ENCODE measurements around the gene PIP5K1B. TPM values are rescaled to one million over a fixed set of nuclear protein-coding genes. Genes with fewer than 3 reads are reported as not detected.
"Not testable (repeated sequence)": the region's sequence is repeated elsewhere in the genome, so short reads cannot be mapped to it uniquely, and the experiment has no call there.

The PIP5K1B gene
- total RNA-seq, 1 donor from 2014 or later = 1.3 TPM

DNA sequence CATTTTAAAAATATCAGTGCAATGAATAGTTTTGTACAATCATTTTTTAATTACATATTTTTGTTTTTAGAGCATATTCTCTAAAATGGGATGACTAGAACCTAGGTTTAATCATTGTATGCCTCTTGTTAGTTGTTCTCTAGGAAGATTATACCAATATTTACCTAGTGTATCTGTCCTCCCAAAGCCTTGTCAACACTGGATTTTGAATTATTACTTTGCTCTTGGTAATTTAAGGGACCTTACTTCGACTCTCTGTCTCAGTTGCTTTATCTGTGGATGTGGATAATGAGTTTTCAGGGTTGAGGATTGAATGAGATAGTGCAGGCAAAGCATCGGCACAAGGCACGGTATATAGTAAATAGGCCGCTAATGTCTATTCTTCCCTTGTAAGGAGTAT, 10.9 kb upstream of the PIP5K1B start:
- no peak overlapping the region for H3K9ac ChIP-seq (ENCODE audit: low read length)
- H3K4me1 ChIP-seq (ENCODE audit: insufficient read depth, low read length) = no peaks in the 10 kb centered on the region
- DNase-seq (ENCODE audit: low read depth) = no peak
- no peak overlapping the region for H3K27ac ChIP-seq (ENCODE audit: low read depth, low read length)
- no peaks in the 10 kb centered on the region for H3K36me3 ChIP-seq (ENCODE audit: insufficient read depth, low read length)
- H3K9me3 ChIP-seq (ENCODE audit: insufficient read depth, low read depth, low read length) = no peaks in the 10 kb centered on the region
- TF ChIP-seq, protein P1, sequence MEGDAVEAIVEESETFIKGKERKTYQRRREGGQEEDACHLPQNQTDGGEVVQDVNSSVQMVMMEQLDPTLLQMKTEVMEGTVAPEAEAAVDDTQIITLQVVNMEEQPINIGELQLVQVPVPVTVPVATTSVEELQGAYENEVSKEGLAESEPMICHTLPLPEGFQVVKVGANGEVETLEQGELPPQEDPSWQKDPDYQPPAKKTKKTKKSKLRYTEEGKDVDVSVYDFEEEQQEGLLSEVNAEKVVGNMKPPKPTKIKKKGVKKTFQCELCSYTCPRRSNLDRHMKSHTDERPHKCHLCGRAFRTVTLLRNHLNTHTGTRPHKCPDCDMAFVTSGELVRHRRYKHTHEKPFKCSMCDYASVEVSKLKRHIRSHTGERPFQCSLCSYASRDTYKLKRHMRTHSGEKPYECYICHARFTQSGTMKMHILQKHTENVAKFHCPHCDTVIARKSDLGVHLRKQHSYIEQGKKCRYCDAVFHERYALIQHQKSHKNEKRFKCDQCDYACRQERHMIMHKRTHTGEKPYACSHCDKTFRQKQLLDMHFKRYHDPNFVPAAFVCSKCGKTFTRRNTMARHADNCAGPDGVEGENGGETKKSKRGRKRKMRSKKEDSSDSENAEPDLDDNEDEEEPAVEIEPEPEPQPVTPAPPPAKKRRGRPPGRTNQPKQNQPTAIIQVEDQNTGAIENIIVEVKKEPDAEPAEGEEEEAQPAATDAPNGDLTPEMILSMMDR (IDR thresholded peaks at IDR 0.05; ENCODE audit: insufficient read depth, low read depth, low read length) = no peak
- TF ChIP-seq EZH2 (IDR thresholded peaks at IDR 0.05; ENCODE audit: insufficient read depth, low read length) = no peak
- no peak overlapping the region for H2AFZ ChIP-seq (ENCODE audit: low read depth, low read length)
- no peaks in the 10 kb centered on the region for H3K79me2 ChIP-seq (ENCODE audit: insufficient read depth, low read length)
- Mint-ChIP-seq H3K4me1 (ENCODE audit: low read depth, unreplicated experiment) (peaks cover 4% of the 10 kb centered on the region), H3K27me3 (ENCODE audit: low read depth, unreplicated experiment) (peaks cover 16% of the 10 kb centered on the region), H3K9me3 (ENCODE audit: unreplicated experiment) (no peaks in the 10 kb centered on the region), H3K27ac (ENCODE audit: unreplicated experiment) (no peak overlapping the region), H3K4me3 (ENCODE audit: unreplicated experiment) (no peak overlapping the region), H3K36me3 (ENCODE audit: low read depth, unreplicated experiment) (no peaks in the 10 kb centered on the region)
- H3K27me3 ChIP-seq (ENCODE audit: insufficient read depth, low read length) = no peaks in the 10 kb centered on the region
- no peaks in the 10 kb centered on the region for H4K20me1 ChIP-seq (ENCODE audit: insufficient read depth, low read length)
- H3K4me3 ChIP-seq (ENCODE audit: insufficient read depth, low read depth, low read length) = no peak overlapping the region
- no peak for FAIRE-seq
- no peak overlapping the region for H3K4me2 ChIP-seq (ENCODE audit: low read length)

GRCh38 chr9:68697851-68698250, 7.2 kb upstream of the PIP5K1B start:
- Histone ChIP-seq H3K9ac (ENCODE audit: low read length) (no peak overlapping the region), H3K36me3 (ENCODE audit: insufficient read depth, low read length) (no peaks in the 10 kb centered on the region), H3K4me1 (ENCODE audit: insufficient read depth, low read length) (no peaks in the 10 kb centered on the region), H3K4me2 (ENCODE audit: low read length) (no peak overlapping the region), H3K27ac (ENCODE audit: low read depth, low read length) (no peak overlapping the region), H3K9me3 (ENCODE audit: insufficient read depth, low read depth, low read length) (no peaks in the 10 kb centered on the region), H3K4me3 (ENCODE audit: insufficient read depth, low read depth, low read length) (no peak overlapping the region), H3K79me2 (ENCODE audit: insufficient read depth, low read length) (no peaks in the 10 kb centered on the region), H2AFZ (ENCODE audit: low read depth, low read length) (no peak overlapping the region), H3K27me3 (ENCODE audit: insufficient read depth, low read length) (no peaks in the 10 kb centered on the region), H4K20me1 (ENCODE audit: insufficient read depth, low read length) (no peaks in the 10 kb centered on the region)
- FAIRE-seq (no peak), DNase-seq (ENCODE audit: low read depth) (no peak)
- Mint-ChIP-seq H3K36me3 (ENCODE audit: low read depth, unreplicated experiment) (no peaks in the 10 kb centered on the region), H3K9me3 (ENCODE audit: unreplicated experiment) (no peaks in the 10 kb centered on the region), H3K4me1 (ENCODE audit: low read depth, unreplicated experiment) (no peaks in the 10 kb centered on the region), H3K27me3 (ENCODE audit: low read depth, unreplicated experiment) (peaks cover 18% of the 10 kb centered on the region), H3K27ac (ENCODE audit: unreplicated experiment) (no peak overlapping the region), H3K4me3 (ENCODE audit: unreplicated experiment) (no peak overlapping the region)
- no peak for TF ChIP-seq EZH2 (IDR thresholded peaks at IDR 0.05; ENCODE audit: insufficient read depth, low read length)

DNA sequence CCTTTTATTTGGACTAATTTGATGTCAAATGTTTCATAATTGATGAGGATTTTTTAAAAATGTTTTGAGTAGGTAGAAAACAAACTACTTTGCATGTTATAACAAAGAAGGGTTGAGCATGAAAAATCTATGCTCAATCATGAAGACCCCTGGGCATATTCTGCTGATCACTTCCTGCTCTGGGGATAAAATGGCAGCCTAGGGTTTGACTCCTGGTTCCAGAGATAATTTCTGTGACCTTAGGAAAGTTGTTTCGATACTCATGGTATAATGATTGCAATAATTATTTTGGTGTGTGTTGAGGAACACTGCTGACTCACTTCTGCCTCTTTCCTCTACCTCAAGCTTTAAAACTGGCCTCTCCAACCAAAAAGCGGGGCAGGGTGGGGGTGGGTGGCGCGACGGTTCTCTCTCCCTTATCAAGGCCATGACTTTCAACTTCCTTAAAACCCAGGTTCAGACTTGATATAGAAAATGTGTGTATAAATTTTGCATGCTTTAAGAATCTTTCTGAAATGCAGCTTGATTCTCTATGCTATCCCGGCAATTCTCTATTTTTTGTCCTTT, 6.0 kb upstream of the PIP5K1B start:
- Histone ChIP-seq H3K4me1 (ENCODE audit: insufficient read depth, low read length) (no peaks in the 10 kb centered on the region), H2AFZ (ENCODE audit: low read depth, low read length) (no peak overlapping the region), H3K9ac (ENCODE audit: low read length) (no peak overlapping the region), H3K36me3 (ENCODE audit: insufficient read depth, low read length) (no peaks in the 10 kb centered on the region), H3K79me2 (ENCODE audit: insufficient read depth, low read length) (no peaks in the 10 kb centered on the region), H3K4me3 (ENCODE audit: insufficient read depth, low read depth, low read length) (no peak overlapping the region), H3K4me2 (ENCODE audit: low read length) (no peak overlapping the region), H3K9me3 (ENCODE audit: insufficient read depth, low read depth, low read length) (no peaks in the 10 kb centered on the region), H4K20me1 (ENCODE audit: insufficient read depth, low read length) (no peaks in the 10 kb centered on the region), H3K27ac (ENCODE audit: low read depth, low read length) (no peak overlapping the region), H3K27me3 (ENCODE audit: insufficient read depth, low read length) (peaks cover 7% of the 10 kb centered on the region)
- FAIRE-seq (no peak), DNase-seq (ENCODE audit: low read depth) (no peak)
- Mint-ChIP-seq H3K9me3 (ENCODE audit: unreplicated experiment) (no peaks in the 10 kb centered on the region), H3K36me3 (ENCODE audit: low read depth, unreplicated experiment) (no peaks in the 10 kb centered on the region), H3K27me3 (ENCODE audit: low read depth, unreplicated experiment) (peaks cover 25% of the 10 kb centered on the region), H3K27ac (ENCODE audit: unreplicated experiment) (no peak overlapping the region), H3K4me1 (ENCODE audit: low read depth, unreplicated experiment) (no peaks in the 10 kb centered on the region), H3K4me3 (ENCODE audit: unreplicated experiment) (no peak overlapping the region)
- TF ChIP-seq EZH2 (IDR thresholded peaks at IDR 0.05; ENCODE audit: insufficient read depth, low read length) = no peak
- TF ChIP-seq, protein P1 (IDR thresholded peaks at IDR 0.05; ENCODE audit: insufficient read depth, low read depth, low read length) = no peak

DNA sequence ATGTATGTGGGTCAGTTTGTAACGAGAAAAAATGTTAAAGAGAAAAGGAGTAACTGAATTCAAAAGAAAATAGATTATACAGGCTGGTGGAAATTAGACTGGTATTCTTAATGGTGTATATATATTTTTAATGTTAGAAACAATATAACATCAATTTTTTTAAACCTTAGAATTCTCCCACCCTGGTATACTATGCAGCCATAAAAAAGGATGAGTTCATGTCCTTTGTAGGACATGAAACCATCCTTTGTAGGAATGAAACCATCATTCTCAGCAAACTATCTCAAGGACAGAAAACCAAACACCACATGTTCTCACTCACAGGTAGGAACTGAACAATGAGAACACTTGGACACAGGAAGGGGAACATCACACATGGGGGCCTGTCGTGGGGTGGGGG, 5.4 kb upstream of the PIP5K1B start:
- not testable (repeated sequence) for H4K20me1 ChIP-seq (ENCODE audit: insufficient read depth, low read length); H3K27ac ChIP-seq (ENCODE audit: low read depth, low read length); DNase-seq (ENCODE audit: low read depth); H3K4me3 ChIP-seq (ENCODE audit: insufficient read depth, low read depth, low read length); H3K36me3 ChIP-seq (ENCODE audit: insufficient read depth, low read length); H3K79me2 ChIP-seq (ENCODE audit: insufficient read depth, low read length); H3K36me3 Mint-ChIP-seq (ENCODE audit: low read depth, unreplicated experiment); H3K9me3 Mint-ChIP-seq (ENCODE audit: unreplicated experiment); H3K4me3 Mint-ChIP-seq (ENCODE audit: unreplicated experiment); H3K4me2 ChIP-seq (ENCODE audit: low read length); H3K9me3 ChIP-seq (ENCODE audit: insufficient read depth, low read depth, low read length); H3K9ac ChIP-seq (ENCODE audit: low read length); H3K4me1 Mint-ChIP-seq (ENCODE audit: low read depth, unreplicated experiment); H3K27ac Mint-ChIP-seq (ENCODE audit: unreplicated experiment); H3K4me1 ChIP-seq (ENCODE audit: insufficient read depth, low read length); H2AFZ ChIP-seq (ENCODE audit: low read depth, low read length); FAIRE-seq
- peaks cover 13% of the 10 kb centered on the region for H3K27me3 ChIP-seq (ENCODE audit: insufficient read depth, low read length)
- peaks cover 31% of the 10 kb centered on the region for H3K27me3 Mint-ChIP-seq (ENCODE audit: low read depth, unreplicated experiment)

Measured in astrocyte (in vitro differentiated cells and primary cell).